HG03521 (cell line): Measurements from ENCODE around the gene RNASE13.
"Not testable (repeated sequence)": the region's sequence is repeated elsewhere in the genome, so short reads cannot be mapped to it uniquely, and the experiment has no call there.

Source experiments
- ATAC-seq: cut with Tn5 transposase; IDR thresholded peaks from one replicate; pipeline ENCODE4 v1.9.1; 2021; ENCODE audit warnings: mild to moderate bottlenecking, moderate library complexity; ENCODE audit not compliant: unreplicated experiment

RNASE13 gene

GRCh38 chr14:20996521-20996920 is 38.1 kb downstream of the RNASE13 start:
- ATAC-seq: no peak

DNA sequence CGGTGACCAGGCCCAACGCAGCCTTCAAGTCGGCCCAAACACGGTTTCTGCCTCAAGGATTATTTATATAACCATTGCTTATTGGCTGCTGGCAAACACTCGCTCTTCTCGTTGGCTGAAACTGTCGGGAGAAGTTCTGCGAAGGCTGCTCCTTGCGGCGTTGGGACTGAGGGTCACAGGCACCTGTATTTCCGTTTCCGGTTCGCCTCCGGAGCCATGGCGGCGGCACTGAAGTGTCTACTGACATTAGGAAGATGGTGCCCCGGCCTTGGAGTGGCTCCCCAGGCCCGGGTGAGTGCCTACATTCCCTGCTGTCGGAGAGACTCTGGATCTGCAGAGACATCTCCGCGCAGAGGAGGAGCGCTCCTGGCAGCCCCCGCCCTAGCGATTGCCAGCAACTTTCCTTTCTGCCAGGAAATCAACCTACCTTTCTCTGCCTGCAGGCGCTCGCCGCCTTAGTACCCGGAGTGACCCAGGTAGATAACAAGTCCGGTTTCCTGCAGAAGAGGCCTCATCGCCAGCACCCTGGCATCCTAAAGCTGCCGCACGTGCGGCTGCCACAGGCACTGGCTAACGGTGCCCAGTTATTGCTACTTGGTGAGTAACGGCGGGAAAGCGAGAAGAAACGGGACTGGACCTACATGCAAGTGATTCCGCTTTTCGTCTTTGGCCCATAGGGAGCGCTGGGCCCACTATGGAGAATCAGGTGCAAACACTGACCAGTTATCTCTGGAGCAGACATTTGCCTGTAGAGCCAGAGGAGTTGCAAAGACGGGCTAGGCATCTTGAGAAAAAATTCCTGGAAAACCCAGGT is 44.6 kb downstream of the RNASE13 start, which contains the start of gene METTL17:
Gene METTL17 (plus strand): TSS at position 194 of the 814 bp plus-strand sequence. CDS start 23 bp downstream, at position 217.
- ATAC-seq: peak; percentile 98

GRCh38 chr14:20989471-20989786 is 45.2 kb downstream of the RNASE13 start:
- no peak for ATAC-seq

GRCh38 chr14:20988717-20989470 is 45.7 kb downstream of the RNASE13 start:
- ATAC-seq: no peak

GRCh38 chr14:20986811-20987210 is 47.8 kb downstream of the RNASE13 start:
- ATAC-seq: no peak

GRCh38 chr14:20985650-20986049 is 49.0 kb downstream of the RNASE13 start:
- not testable (repeated sequence) for ATAC-seq
